ENCODE data around the gene FAM25G. TPM values are rescaled to one million over a fixed set of nuclear protein-coding genes. Genes with fewer than 3 reads are reported as not detected.
"Not testable (repeated sequence)": the region's sequence is repeated elsewhere in the genome, so short reads cannot be mapped to it uniquely, and the experiment has no call there.

Gene FAM25G
- polyA plus RNA-seq (2011; rRNA removed) (not detected in 2 replicates), polyA minus RNA-seq (2011; rRNA and poly(A)+ RNA removed) (not detected in 2 replicates)

DNA sequence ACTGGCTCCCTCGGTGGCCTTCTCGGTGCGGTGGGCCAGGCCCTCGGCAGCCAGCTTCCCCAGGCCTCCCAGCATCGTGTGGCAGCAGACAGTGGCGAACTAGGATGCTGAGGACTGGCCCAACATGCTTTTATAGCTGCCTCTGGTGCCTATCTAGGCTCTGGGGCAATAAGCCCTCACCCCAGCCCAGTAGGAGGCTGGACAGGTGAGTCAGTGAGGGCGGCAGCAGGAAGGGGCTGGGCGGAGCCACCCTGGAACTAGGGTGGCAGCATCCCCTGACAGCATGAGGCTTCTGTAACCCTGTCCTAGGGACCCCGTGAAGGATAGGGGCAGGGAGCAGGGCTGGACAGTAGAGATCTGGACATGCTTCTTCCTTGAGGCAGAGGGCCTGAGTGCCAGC, at the start of gene FAM25G:
Gene FAM25G, minus strand, starts transcription at position 101 of the 400 bp plus-strand sequence. Its CDS starts 26 bp downstream, at position 75.
- DNase-seq (ENCODE audit: low read depth); H3K4me3 ChIP-seq (ENCODE audit: low read depth, low read length); H3K36me3 ChIP-seq (ENCODE audit: control insufficient read depth, insufficient read depth, low read length); H3K27me3 ChIP-seq (ENCODE audit: control insufficient read depth, insufficient read depth, low read length); CTCF ChIA-PET; POLR2A ChIA-PET: not testable (repeated sequence)

DNA sequence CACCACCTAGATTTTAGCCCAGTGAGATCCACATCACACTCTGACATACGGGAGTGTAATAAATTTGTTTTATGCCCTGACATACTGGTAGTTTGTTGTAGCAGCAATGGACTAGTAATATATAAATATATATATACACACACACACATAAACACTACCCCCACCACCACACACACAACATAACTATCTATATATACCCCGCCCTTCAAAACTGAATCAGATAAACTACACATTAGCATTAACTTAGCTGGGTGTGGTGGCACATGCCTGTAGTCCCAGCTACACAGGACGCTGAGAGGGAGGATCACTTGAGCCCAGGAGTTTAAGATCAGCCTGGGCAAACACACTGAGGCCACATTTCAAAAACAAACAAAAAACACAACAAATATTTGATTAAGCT, 44.9 kb upstream of the FAM25G start:
- H3K36me3 ChIP-seq (ENCODE audit: control insufficient read depth, insufficient read depth, low read length); H3K4me3 ChIP-seq (ENCODE audit: low read depth, low read length); DNase-seq (ENCODE audit: low read depth); POLR2A ChIA-PET; H3K27me3 ChIP-seq (ENCODE audit: control insufficient read depth, insufficient read depth, low read length); CTCF ChIA-PET: not testable (repeated sequence)

DNA sequence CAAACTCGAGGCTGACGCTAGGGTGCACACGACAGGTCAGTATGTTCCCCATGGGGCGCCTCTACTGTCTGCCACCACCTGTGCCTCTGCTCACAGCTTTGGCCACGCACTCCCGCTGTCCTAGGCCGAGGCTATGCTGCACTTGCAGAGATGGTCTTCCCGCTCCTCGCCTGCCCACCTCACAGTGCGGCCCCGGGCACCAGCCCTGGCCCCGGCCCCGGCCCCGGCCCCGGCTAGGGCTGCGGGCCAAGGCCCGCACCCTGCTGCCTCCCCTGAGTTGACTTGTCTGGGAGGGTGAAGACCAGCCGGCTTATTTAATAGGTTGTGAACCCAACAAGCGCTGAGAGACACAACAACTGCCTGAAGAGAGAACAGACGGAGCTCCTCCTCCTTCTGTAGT, 32.0 kb upstream of the FAM25G start, which contains the start of gene AGAP9:
Gene AGAP9, minus strand, starts transcription at position 164 of the 400 bp plus-strand sequence. Its CDS starts 112 bp downstream, at position 52.
- POLR2A ChIA-PET; H3K4me3 ChIP-seq (ENCODE audit: low read depth, low read length); H3K27me3 ChIP-seq (ENCODE audit: control insufficient read depth, insufficient read depth, low read length); CTCF ChIA-PET; H3K36me3 ChIP-seq (ENCODE audit: control insufficient read depth, insufficient read depth, low read length); DNase-seq (ENCODE audit: low read depth): not testable (repeated sequence)

DNA sequence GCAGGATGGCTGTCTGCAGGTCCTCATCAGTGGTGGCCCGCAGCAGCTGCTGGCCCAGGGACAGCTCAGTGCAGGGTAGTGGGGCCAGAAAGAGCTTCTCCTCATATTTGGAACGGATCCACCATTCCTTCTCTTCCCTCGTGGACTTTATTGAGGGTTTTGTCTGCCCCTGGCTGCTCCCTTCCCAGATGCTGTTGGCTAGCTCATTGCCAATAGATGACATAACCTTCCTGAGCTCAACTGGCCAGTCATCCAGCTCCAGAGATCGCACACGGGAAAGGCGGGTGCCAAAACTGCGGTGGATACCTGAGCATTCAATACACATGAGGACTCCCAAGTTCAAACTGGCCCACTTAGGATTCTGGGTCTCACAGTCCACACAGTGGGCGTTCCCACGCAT, 10.8 kb upstream of the FAM25G start:
- POLR2A ChIA-PET; H3K36me3 ChIP-seq (ENCODE audit: control insufficient read depth, insufficient read depth, low read length); CTCF ChIA-PET; H3K4me3 ChIP-seq (ENCODE audit: low read depth, low read length); H3K27me3 ChIP-seq (ENCODE audit: control insufficient read depth, insufficient read depth, low read length); DNase-seq (ENCODE audit: low read depth): not testable (repeated sequence)

DNA sequence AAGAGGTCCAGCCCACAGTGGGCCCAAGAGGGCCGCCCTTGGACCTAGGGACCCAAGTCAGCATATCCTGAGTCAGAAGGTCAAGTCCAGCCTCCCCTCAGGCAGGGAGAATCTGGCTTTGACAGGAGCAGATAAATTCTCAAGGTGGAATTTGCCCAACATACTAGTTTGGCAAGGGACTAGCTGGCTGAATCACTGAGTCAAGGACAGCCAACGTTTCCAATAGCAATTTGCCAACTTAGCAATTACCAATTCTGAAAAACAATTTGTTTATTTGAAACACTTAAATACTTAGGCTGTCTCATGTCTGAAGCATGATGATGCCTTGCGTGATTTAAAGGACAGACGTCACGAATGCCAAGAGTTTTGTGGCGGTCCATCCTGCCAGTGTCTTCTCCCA, 2.7 kb upstream of the FAM25G start:
- H3K27me3 ChIP-seq (ENCODE audit: control insufficient read depth, insufficient read depth, low read length); H3K4me3 ChIP-seq (ENCODE audit: low read depth, low read length); H3K36me3 ChIP-seq (ENCODE audit: control insufficient read depth, insufficient read depth, low read length); CTCF ChIA-PET; DNase-seq (ENCODE audit: low read depth); POLR2A ChIA-PET: not testable (repeated sequence)

DNA sequence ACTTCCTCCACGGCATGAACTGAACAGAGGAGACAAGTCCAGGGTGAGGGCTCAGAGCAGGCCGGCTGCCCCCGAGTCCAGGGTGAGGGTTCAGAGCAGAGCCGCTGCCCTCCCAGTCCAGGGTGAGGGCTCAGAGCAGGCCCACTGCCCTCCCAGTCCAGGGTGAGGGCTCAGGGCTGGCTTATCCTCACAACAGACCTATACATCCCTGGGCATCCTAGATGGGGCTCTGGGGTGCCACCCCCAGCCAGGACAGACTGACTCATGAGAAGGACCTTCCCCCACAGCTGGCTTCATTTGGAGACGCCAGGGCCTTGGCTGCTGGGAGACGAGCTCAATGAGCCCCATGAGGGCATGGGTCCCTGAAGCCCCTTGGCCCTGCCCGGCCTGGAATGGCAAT, 1.9 kb downstream of the FAM25G start:
- H3K36me3 ChIP-seq (ENCODE audit: control insufficient read depth, insufficient read depth, low read length); CTCF ChIA-PET; H3K4me3 ChIP-seq (ENCODE audit: low read depth, low read length); DNase-seq (ENCODE audit: low read depth); H3K27me3 ChIP-seq (ENCODE audit: control insufficient read depth, insufficient read depth, low read length); POLR2A ChIA-PET: not testable (repeated sequence)

DNA sequence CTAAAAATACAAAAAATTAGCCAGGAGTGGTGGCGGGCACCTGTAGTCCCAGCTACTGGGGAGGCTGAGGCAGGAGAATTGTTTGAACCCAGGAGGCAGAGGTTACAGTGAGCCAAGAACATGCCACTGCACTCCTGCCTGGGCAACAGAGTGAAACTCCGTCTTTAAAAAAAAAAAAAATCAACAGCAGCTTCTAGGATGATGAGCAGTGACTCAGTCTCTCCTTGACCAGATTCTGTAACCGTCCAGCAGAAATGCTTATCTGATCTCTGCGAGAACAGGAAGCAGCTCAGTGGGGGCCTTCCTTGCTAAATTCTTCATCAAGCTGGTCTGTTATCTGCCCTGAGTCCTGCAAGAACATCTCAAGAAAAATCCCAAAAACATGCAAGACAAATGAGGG, 5.6 kb downstream of the FAM25G start:
- H3K36me3 ChIP-seq (ENCODE audit: control insufficient read depth, insufficient read depth, low read length); H3K4me3 ChIP-seq (ENCODE audit: low read depth, low read length); POLR2A ChIA-PET; H3K27me3 ChIP-seq (ENCODE audit: control insufficient read depth, insufficient read depth, low read length); CTCF ChIA-PET: not testable (repeated sequence)
- peak; percentile 6 for DNase-seq (ENCODE audit: low read depth)

DNA sequence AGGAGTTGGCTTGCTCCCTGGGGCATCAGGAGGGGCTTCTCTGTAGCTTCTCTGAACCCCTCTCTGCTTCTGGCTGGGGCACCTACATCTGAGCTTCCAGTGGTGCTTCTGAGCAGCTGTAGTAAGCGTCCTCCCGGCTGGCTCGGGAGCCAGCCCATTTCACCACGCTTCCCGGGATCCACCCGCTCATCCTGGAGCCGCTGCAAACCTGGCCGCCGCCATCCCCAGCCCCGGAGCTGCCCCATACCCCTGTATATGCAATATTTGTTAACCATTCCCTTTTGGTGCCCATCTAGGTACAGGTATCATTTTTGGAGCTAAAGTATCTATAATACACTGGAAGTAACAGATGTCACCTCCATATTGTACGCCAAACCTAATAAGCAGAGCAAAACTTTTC, 6.7 kb downstream of the FAM25G start:
- POLR2A ChIA-PET; DNase-seq (ENCODE audit: low read depth); H3K4me3 ChIP-seq (ENCODE audit: low read depth, low read length); H3K36me3 ChIP-seq (ENCODE audit: control insufficient read depth, insufficient read depth, low read length); H3K27me3 ChIP-seq (ENCODE audit: control insufficient read depth, insufficient read depth, low read length); CTCF ChIA-PET: not testable (repeated sequence)

DNA sequence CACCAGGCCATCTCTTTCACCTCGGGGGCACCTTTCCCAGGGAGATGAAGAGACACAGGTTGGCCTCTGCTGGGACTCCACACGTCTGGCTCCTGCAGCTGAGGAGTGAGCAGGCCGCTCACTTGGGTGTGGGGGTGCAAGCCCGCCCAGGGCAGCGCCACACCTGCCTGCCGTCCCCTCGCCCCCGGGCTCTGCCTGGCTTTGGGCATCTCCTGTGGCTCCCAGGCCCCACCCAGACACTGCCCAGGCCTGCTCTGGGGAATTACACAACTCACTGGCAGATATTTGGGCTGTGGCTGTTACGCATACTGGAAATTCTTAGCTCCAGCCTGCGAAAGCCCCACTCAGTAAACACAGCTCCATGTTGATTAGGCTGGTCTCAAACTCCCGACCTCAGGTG, 7.6 kb downstream of the FAM25G start, which contains the start of gene ANXA8:
Gene ANXA8, minus strand, starts transcription at position 193 of the 400 bp plus-strand sequence. Its CDS starts 182 bp downstream, at position 11.
- POLR2A ChIA-PET; H3K36me3 ChIP-seq (ENCODE audit: control insufficient read depth, insufficient read depth, low read length); H3K27me3 ChIP-seq (ENCODE audit: control insufficient read depth, insufficient read depth, low read length); DNase-seq (ENCODE audit: low read depth); H3K4me3 ChIP-seq (ENCODE audit: low read depth, low read length); CTCF ChIA-PET: not testable (repeated sequence)

DNA sequence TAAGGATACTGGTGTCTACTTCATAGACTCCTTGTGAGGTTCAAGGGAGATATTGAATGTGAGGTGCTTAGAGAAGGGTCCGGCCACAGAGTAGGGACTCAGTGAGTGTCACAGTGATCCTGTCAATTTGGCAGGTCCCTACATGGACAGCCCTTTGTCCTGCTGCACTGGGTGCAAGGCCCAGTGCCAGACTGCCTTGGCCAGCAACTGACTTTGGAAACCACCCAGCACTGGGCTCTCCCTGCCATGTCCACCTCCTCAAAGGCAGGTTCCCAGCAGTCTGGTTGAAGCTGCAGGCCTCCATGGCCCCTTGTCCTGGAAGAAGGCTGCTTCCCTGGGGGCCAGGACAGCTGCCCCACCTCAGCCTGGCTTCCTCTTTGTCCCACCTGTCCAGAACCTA, 9.1 kb downstream of the FAM25G start:
- CTCF ChIA-PET; H3K27me3 ChIP-seq (ENCODE audit: control insufficient read depth, insufficient read depth, low read length); H3K36me3 ChIP-seq (ENCODE audit: control insufficient read depth, insufficient read depth, low read length); H3K4me3 ChIP-seq (ENCODE audit: low read depth, low read length); POLR2A ChIA-PET; DNase-seq (ENCODE audit: low read depth): not testable (repeated sequence)

DNA sequence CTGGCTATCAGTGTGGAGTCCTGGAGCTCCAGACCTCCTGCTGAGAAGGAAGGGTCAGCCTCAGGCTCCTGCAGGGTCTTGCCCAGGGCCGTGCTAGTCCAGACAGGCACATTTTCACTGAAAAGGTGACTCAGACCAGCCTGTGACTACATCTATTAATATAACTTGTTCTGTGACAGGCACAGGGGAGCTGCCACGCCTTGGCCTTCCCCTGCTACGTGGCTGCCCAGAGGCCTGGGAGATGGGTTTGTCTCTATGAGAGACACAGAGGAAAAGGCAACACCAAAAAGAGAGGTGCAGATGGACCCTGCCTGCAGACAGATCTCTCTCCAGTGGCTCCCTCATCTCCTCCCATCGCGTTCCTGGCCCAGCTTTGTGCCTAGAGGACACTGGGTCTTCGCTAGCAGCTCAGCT, 9.7 kb downstream of the FAM25G start:
- H3K4me3 ChIP-seq (ENCODE audit: low read depth, low read length); H3K36me3 ChIP-seq (ENCODE audit: control insufficient read depth, insufficient read depth, low read length); H3K27me3 ChIP-seq (ENCODE audit: control insufficient read depth, insufficient read depth, low read length); CTCF ChIA-PET; DNase-seq (ENCODE audit: low read depth); POLR2A ChIA-PET: not testable (repeated sequence)

DNA sequence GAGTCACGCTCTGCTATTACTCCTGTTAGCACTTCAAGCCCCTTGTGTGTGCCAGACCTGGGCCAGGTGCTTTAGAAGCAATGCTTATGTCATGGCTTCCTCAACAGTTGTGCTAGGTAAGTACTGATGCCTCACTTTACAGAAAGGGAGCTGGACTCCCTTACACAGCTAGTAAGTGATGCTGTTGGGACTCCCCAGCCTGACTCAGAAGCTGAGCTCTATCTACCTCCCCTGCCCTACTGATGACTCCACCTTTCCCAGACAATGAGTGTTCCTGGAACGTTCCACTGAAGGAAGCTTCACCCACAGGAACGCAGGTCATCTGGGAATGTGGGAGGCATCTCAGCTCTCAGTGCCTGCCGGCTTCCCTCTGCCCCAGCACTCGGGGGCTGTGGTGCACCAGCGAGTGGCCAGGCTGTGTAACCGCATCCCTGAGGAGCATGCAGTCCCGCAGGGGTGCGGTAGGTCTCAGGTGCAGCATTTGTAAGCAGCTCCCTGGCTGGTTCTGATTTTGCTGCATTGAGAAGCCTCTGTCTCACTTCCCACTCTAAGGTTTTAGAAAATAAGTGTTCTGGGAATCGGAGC, 10.2 kb downstream of the FAM25G start:
- CTCF ChIA-PET; POLR2A ChIA-PET; H3K36me3 ChIP-seq (ENCODE audit: control insufficient read depth, insufficient read depth, low read length); DNase-seq (ENCODE audit: low read depth); H3K4me3 ChIP-seq (ENCODE audit: low read depth, low read length); H3K27me3 ChIP-seq (ENCODE audit: control insufficient read depth, insufficient read depth, low read length): not testable (repeated sequence)

DNA sequence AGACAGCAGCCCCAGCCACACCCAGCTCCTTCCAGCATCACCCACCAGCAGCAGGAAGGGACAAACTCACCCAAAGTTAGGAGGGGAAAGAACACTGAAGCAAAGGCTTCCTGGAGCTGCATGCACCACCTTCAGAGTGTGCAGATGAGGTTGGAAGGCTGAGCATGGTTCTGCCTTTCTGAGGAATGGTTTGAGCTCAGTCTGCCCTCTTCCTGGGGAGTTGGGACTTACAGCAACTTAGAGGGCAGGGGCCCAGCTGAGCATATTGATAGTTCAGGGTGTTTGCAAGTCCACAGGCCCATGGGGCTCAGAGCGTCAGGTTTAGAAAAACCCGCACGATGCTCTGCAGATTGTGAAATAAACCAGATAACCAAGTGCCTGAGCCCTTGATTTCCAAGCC, 11.4 kb downstream of the FAM25G start:
- POLR2A ChIA-PET; H3K27me3 ChIP-seq (ENCODE audit: control insufficient read depth, insufficient read depth, low read length); H3K36me3 ChIP-seq (ENCODE audit: control insufficient read depth, insufficient read depth, low read length); CTCF ChIA-PET; H3K4me3 ChIP-seq (ENCODE audit: low read depth, low read length); DNase-seq (ENCODE audit: low read depth): not testable (repeated sequence)

DNA sequence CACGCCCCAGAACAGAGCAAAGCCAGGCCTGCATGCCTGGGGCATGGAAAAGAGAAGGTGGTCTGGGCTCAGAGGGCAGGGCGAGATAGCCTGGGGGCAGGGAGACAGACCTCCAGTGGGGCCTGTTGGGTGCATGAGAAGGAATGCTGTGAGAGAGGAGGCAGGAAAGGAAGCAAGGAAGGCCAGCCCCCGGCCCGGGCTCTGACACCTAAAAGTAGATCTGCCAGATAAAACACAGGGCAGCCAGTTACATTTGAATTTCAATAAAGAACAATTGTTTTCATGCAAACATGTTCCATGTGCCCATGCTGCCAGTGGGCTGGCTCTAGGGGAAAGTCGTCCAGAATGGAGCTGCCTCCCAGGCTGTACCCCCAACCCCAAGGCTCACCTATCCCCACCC, 13.4 kb downstream of the FAM25G start:
- CTCF ChIA-PET: not testable (repeated sequence)

More for the DNA sequence above, 13.4 kb downstream of the FAM25G start:
- POLR2A ChIA-PET; H3K27me3 ChIP-seq (ENCODE audit: control insufficient read depth, insufficient read depth, low read length); DNase-seq (ENCODE audit: low read depth); H3K4me3 ChIP-seq (ENCODE audit: low read depth, low read length); H3K36me3 ChIP-seq (ENCODE audit: control insufficient read depth, insufficient read depth, low read length): not testable (repeated sequence)
